Sigmoid colon (tissue), 4 donors: Measurements from ENCODE around the gene CAMTA1.

ENCODE experiments used
- EP300 ChIP-seq, 4 donors: sonication (generic); formaldehyde crosslinking; IDR thresholded peaks; one replicate each; pipeline ENCODE4 v1.6.1; 2017; ENCODE audit warnings: antibody characterized with exemption in 4 of 4
- POLR2A ChIP-seq, 2 donors: fragments of 450-650 bp; IDR thresholded peaks; one replicate each; pipeline ENCODE4 v1.6.1; 2016; ENCODE audit warnings: antibody characterized with exemption in 2 of 2, mild to moderate bottlenecking in 2 of 2, moderate library complexity in 2 of 2
- TF ChIP-seq, protein P1 (sequence below), 4 experiments: fragments of 450-650 bp in 3 of 4; fragments of 200-600 bp in 1 of 4; IDR thresholded peaks; one replicate each; pipeline ENCODE4 v1.5.1; 2016 to 2019; ENCODE audit warnings: antibody characterized with exemption in 4 of 4, mild to moderate bottlenecking in 3 of 4, moderate library complexity in 2 of 4

DNA sequence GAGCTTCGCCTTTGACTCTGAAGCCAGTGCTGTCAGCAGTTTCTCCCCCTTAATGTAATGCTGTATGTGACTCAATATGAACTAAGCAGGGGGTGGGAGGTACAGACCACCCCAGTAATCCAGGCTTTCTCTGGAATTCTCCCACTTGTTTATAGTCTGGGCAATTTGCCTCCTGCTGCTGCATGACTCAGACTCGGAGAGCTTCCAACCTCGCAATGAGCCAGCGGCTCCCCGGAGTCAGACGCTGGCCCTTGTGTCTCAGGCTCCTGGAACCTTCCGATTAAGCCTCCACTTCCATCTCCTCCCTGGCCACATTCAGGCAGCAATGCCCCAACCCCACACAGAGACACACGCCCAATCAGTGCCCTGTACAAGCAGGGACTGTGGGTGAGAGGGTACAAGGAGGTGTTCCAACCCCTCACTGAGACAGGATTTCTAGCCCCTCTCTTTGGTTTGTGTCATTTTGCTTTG is 514.1 kb downstream of the CAMTA1 start:
- TF ChIP-seq, protein P1, sequence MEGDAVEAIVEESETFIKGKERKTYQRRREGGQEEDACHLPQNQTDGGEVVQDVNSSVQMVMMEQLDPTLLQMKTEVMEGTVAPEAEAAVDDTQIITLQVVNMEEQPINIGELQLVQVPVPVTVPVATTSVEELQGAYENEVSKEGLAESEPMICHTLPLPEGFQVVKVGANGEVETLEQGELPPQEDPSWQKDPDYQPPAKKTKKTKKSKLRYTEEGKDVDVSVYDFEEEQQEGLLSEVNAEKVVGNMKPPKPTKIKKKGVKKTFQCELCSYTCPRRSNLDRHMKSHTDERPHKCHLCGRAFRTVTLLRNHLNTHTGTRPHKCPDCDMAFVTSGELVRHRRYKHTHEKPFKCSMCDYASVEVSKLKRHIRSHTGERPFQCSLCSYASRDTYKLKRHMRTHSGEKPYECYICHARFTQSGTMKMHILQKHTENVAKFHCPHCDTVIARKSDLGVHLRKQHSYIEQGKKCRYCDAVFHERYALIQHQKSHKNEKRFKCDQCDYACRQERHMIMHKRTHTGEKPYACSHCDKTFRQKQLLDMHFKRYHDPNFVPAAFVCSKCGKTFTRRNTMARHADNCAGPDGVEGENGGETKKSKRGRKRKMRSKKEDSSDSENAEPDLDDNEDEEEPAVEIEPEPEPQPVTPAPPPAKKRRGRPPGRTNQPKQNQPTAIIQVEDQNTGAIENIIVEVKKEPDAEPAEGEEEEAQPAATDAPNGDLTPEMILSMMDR (IDR thresholded peaks at IDR 0.05) = no peak
- TF ChIP-seq POLR2A (IDR thresholded peaks at IDR 0.05) = no peak
- peak in 1 of 4 donors; percentile 36 for TF ChIP-seq EP300 (IDR thresholded peaks at IDR 0.05)
